ENCODE data around the gene IGFL2.

Gene IGFL2

GRCh38 chr19:46137915-46138473 is 10.0 kb upstream of the IGFL2 start:
- Histone ChIP-seq H3K36me3 (ENCODE audit: low read depth) (no peaks in the 10 kb centered on the region), H3K9me3 (ENCODE audit: severe bottlenecking) (no peaks in the 10 kb centered on the region), H3K27me3 (ENCODE audit: insufficient read depth, poor library complexity, severe bottlenecking) (no peaks in the 10 kb centered on the region), H3K4me1 (ENCODE audit: insufficient read depth, poor library complexity, severe bottlenecking) (peaks cover 13% of the 10 kb centered on the region), H3K27ac (ENCODE audit: poor library complexity, severe bottlenecking) (no peak overlapping the region), H3K4me3 (ENCODE audit: severe bottlenecking) (no peak overlapping the region)
- TF ChIP-seq, protein P1, sequence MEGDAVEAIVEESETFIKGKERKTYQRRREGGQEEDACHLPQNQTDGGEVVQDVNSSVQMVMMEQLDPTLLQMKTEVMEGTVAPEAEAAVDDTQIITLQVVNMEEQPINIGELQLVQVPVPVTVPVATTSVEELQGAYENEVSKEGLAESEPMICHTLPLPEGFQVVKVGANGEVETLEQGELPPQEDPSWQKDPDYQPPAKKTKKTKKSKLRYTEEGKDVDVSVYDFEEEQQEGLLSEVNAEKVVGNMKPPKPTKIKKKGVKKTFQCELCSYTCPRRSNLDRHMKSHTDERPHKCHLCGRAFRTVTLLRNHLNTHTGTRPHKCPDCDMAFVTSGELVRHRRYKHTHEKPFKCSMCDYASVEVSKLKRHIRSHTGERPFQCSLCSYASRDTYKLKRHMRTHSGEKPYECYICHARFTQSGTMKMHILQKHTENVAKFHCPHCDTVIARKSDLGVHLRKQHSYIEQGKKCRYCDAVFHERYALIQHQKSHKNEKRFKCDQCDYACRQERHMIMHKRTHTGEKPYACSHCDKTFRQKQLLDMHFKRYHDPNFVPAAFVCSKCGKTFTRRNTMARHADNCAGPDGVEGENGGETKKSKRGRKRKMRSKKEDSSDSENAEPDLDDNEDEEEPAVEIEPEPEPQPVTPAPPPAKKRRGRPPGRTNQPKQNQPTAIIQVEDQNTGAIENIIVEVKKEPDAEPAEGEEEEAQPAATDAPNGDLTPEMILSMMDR (IDR thresholded peaks at IDR 0.05; ENCODE audit: poor library complexity, severe bottlenecking) = no peak
- ATAC-seq (ENCODE audit: low read depth) = no peak
- no peak for DNase-seq (ENCODE audit: low spot score)

- H3K9me3 ChIP-seq (ENCODE audit: severe bottlenecking) = no peaks in the 10 kb centered on the region
- TF ChIP-seq, protein P1 (IDR thresholded peaks at IDR 0.05; ENCODE audit: poor library complexity, severe bottlenecking) = no peak
- H3K27ac ChIP-seq (ENCODE audit: poor library complexity, severe bottlenecking) = no peak overlapping the region
- H3K4me3 ChIP-seq (ENCODE audit: severe bottlenecking) = no peak overlapping the region
- no peaks in the 10 kb centered on the region for H3K27me3 ChIP-seq (ENCODE audit: insufficient read depth, poor library complexity, severe bottlenecking)
- no peak for ATAC-seq (ENCODE audit: low read depth)
- H3K4me1 ChIP-seq (ENCODE audit: insufficient read depth, poor library complexity, severe bottlenecking) = no peaks in the 10 kb centered on the region
- H3K36me3 ChIP-seq (ENCODE audit: low read depth) = no peaks in the 10 kb centered on the region
- no peak for DNase-seq (ENCODE audit: low spot score)
These were observed 6.6 kb upstream of the IGFL2 start for GRCh38 chr19:46141421-46141820.

DNA sequence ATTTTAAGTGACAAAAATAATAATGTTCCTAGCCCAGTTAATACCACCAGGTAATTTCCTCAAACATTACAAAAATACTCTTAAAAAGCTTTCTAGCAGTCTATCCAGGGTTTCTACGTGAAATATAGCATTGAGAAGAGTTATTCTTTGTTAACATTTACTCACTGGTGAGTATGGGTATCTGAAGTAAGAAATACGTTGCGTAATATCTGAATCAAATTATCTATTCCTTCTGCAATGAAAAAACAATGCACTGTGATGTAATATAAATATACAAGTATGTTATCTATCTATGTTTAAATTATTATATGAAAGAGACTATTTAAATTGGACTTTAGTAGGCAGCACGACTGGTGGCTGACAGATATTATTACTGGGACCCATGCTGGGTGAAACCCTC is 5.7 kb upstream of the IGFL2 start:
- Histone ChIP-seq H3K27me3 (ENCODE audit: insufficient read depth, poor library complexity, severe bottlenecking) (no peaks in the 10 kb centered on the region), H3K27ac (ENCODE audit: poor library complexity, severe bottlenecking) (no peak overlapping the region), H3K9me3 (ENCODE audit: severe bottlenecking) (no peaks in the 10 kb centered on the region), H3K4me3 (ENCODE audit: severe bottlenecking) (no peak overlapping the region), H3K4me1 (ENCODE audit: insufficient read depth, poor library complexity, severe bottlenecking) (no peaks in the 10 kb centered on the region), H3K36me3 (ENCODE audit: low read depth) (no peaks in the 10 kb centered on the region)
- no peak for DNase-seq (ENCODE audit: low spot score)
- TF ChIP-seq, protein P1 (IDR thresholded peaks at IDR 0.05; ENCODE audit: poor library complexity, severe bottlenecking) = no peak
- ATAC-seq (ENCODE audit: low read depth) = no peak

DNA sequence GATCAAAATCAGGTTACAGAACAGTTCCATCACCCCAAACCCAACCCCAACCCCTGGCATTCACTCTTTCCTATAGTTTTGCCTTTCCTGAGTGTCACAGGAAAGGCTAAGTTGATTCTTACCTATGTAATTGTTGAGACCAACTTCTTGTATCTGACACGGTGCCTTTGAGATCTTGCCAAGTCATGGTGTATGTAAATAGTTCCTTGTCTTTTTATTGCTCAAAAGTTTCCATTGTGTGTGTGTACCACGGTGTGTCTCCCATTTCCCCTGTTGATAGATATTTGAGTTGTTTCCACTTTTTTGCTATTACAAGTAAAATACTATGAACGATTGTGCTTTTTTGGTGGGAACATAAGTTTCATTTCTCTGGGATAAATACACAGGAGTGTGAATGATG is 3.3 kb upstream of the IGFL2 start:
- Histone ChIP-seq H3K4me1 (ENCODE audit: insufficient read depth, poor library complexity, severe bottlenecking) (peaks cover 2% of the 10 kb centered on the region), H3K36me3 (ENCODE audit: low read depth) (no peaks in the 10 kb centered on the region), H3K4me3 (ENCODE audit: severe bottlenecking) (no peak overlapping the region), H3K27ac (ENCODE audit: poor library complexity, severe bottlenecking) (no peak overlapping the region), H3K27me3 (ENCODE audit: insufficient read depth, poor library complexity, severe bottlenecking) (no peaks in the 10 kb centered on the region), H3K9me3 (ENCODE audit: severe bottlenecking) (no peaks in the 10 kb centered on the region)
- DNase-seq (ENCODE audit: low spot score) (no peak), ATAC-seq (ENCODE audit: low read depth) (no peak)
- TF ChIP-seq, protein P1 (IDR thresholded peaks at IDR 0.05; ENCODE audit: poor library complexity, severe bottlenecking) = no peak

GRCh38 chr19:46147166-46147740 is 785 bp upstream of the IGFL2 start:
- Histone ChIP-seq H3K27me3 (ENCODE audit: insufficient read depth, poor library complexity, severe bottlenecking) (no peaks in the 10 kb centered on the region), H3K9me3 (ENCODE audit: severe bottlenecking) (no peaks in the 10 kb centered on the region), H3K27ac (ENCODE audit: poor library complexity, severe bottlenecking) (no peak overlapping the region), H3K4me1 (ENCODE audit: insufficient read depth, poor library complexity, severe bottlenecking) (peaks cover 2% of the 10 kb centered on the region), H3K36me3 (ENCODE audit: low read depth) (no peaks in the 10 kb centered on the region), H3K4me3 (ENCODE audit: severe bottlenecking) (no peak overlapping the region)
- no peak for DNase-seq (ENCODE audit: low spot score)
- TF ChIP-seq, protein P1 (IDR thresholded peaks at IDR 0.05; ENCODE audit: poor library complexity, severe bottlenecking) = no peak
- no peak for ATAC-seq (ENCODE audit: low read depth)

Data from RWPE2 (cell line).